EH (cell line): ENCODE measurements around the gene TENM4.
A peak's percentile ranks its signal among the peaks of the same experiment; 100 is the strongest.

Source experiments
- DNase-seq: peaks from one replicate; pipeline ENCODE4 v3.0.0-alpha.2; 2015; ENCODE audit warnings: low read depth

TENM4 gene

DNA sequence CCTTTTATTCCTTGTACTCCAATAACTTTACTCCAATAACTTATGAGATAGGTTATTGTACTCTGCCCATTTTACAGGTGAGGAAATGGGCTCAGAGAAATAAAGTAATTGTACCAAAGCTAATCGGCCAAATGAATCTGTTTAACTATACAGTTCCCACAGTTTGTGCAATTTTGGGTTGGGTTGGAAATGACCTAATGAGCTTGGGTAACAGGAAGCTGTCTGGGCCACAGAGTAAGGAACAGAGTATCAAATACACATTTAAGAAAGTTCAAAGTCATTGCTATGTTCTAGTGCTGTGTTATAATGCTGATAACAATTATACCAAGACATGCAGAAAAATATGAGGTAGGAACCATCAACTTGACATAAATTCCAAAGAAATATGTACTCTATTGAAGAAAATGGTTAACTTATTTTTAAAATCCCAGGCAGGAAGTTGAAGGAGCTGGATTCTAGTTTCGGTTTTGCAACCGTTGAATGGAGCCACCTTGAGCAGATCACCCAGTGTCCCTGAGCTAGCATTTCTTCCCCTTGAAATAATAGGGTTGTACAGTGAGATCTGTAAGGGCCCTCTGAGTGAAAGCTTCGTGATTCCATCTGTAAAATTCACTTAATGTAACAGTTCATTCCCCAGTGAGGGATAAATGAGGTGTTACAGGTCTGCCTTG, 505.3 kb downstream of the TENM4 start:
- no peak for DNase-seq

DNA sequence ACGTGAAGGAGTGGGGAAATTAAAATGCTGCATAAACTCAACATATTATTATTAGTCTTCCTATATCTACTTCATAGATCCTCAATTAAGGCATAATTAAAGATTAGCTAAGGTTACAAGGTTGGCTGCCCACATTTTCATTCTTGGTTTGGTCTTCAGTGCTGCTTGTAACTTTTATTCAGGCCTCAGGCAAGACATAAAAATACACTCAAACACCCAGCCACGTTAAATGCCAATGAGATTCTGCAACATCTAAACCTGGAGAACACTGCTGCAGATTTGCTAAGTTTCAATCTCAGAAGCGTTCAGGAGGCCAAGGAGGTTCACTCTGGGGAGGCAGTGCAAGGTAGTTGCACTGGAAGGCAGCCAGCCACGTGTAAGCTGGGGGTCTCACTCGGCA, 507.5 kb downstream of the TENM4 start:
- no peak for DNase-seq

DNA sequence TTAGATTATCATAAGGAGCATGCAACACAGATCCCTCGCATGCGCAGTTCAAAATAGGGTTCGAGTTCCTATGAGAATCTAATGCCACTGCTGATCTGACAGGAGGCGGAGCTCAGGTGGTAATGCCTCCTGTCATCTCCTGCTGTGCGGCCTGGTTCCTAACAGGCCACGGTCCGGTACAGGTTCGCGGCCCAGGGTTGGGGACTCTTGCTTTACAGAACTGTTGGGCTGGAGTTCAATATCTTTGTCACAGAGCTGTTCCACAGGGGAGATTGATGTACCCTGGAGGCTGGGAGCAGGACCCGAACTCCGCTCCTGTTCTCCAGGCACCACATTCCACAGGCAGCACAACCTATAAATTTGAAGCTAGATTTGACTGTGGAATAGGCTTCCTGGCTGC, 508.1 kb downstream of the TENM4 start:
- DNase-seq: no peak

DNA sequence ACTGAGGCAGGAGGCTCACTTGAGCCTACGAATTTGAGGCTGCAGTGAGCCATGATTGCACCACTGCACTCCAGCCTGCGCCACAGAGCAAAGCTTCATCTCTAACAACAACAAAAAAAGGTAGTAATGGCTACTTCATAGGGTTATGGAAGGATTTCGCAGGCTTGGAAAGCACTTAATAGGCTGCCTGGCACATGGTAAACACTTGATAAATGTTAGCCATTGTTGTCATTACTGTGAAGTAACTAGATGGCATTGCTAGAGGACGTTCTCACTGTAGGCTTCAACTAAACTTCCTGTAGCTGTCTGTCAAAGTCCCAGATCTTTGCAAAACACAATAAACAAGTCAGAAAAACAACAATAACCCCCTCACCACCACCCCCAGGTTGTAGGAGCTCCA, 508.9 kb downstream of the TENM4 start:
- no peak for DNase-seq

DNA sequence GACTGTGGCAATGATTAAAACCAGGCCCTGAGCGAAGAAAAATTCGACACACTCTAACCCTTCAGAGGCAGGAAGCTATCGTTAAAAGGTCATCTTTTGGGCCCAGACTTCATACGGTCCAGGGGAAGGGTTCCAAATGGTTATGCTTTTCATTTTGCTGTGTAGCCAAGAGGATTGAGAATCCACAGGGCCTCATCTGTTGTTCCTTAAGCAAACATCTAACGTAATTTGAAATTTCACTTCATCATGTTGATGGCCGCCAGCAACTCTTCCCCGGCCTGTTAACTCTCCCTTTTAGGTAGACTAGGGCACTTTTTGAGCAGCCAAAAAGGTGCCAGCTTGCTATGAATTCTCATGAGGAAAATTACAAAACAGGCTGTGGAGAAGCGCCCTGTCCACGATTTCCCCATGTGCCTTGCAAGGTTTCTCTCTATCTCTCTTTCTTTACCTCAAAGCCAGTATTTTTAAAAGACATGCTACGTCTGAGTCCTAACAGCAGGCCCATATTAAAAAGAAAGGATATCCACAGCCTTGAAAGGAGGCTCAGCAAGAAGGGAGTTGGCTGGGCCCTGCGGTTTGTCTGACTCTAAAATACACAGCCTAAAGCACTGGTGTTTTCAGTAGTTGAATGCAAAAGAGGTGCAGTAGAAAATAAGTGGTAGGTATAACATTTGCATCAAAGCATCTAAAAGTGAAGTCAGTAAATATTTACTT, 509.9 kb downstream of the TENM4 start:
- DNase-seq: no peak

DNA sequence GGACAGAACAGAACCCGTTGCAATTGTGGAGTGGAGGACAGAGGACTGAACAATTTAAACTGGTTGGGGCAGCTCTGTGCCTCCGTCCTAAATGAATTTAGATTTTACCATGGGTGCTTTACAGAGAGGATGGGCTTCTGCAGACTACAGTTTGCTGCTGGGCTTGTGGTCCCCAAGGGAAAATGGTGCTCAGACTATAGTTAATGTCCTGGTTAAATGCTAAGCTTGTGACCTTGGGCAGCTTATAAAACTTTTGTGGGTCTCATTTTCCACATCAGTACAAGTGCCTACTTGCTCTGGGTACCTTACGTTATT, 511.0 kb downstream of the TENM4 start:
- DNase-seq: no peak

DNA sequence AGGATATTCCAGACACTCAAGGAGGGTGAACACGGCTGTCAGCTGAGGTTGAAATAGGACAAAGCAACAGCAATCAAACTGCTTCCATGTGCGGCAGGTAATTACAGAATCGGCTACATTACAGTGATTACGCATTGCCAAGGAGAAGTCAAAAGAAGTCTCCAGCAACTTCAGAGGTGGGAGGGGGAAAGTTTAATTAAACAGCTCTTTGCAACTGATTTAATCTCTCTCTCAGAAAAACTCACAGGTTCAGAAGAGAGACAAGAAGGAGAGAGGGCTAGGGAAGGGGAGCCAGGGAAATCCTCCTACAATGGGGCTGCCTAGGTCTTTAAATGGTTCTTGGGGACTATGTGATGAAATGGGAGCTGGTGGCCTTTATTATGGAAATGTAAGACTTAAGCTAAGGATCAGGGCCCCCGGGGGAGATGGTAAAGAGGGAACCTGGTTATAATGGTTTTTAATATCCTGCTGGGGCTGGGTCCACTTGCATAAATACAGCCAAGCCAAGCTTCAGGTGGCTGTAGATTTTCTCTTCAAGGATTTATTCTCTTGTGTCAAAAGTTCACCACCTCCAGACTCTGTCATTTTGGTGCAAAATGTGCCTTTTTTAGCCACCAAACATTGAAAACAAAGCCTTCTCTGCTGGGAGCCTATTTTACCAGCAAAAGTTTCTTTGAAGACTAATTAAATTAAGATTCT, 511.5 kb downstream of the TENM4 start:
- DNase-seq: no peak

DNA sequence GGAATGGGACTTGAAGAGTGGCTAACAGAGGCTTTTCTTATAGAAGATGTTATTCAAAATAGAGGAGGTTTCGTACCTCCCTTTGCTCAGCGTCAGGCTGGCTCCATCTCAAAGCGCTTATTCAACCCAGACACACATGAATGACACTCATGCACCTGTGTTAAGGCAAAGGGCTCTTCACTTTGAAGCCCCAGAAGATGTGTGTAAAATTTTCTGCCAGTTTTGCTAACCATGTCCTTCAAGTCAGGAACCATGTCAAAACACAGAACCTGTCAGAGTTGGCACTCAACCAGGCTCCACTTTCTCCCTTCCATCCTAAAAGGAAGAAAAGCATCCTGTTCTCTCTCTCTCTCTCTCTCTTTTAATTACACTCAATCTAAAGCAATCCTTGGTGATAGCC, 513.3 kb downstream of the TENM4 start:
- DNase-seq: no peak

DNA sequence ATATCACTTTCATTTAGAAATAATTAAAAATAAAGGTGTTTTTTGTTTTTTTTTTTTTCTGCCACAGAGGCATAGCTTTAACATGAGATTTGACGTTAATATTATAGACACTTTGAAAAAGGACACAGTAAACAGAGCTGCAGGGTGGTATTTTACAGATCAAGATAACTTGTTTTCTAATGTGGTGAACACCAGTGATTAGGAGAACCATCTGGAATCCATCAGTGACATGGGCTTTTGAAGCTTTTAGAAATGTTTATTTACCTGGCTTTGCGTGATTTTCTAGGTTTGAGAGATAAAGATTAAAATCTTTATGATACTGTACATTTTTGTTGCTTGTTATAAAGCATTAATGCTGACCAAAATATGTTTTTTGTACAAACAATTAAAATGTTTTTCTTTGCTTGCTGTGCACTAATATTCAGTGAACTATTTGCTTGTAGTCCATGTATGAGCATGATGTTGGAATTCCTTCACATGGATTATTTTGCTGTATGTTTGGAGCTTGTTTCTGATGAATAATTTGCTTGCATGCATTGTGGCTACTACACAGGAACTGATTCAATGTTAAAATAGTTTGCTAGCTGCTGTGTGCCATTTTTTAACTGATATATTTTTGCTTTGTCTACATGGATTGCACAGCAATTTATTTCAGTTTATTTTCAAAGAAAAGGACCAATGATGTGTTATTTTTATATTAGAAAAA, 514.0 kb downstream of the TENM4 start:
- DNase-seq: peak; percentile 5

DNA sequence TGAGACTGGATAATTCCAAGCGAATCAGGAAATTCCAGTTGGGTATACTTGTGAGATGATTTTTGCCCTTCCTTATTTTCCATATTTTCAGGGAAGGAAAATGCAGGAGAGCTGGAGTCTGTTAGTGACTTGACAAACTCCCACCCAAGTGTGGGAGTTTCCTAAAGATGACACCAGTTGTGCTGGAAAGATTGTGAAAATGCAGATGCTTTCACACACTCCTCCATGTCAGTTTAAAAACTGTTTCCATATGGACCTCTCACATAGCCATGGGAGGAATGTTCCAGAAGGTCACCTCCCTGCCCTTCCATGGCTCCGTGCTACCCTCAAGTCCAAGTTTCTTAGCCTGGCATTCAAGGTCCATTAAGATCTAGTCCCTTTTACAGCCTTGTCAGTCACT, 515.4 kb downstream of the TENM4 start:
- no peak for DNase-seq

DNA sequence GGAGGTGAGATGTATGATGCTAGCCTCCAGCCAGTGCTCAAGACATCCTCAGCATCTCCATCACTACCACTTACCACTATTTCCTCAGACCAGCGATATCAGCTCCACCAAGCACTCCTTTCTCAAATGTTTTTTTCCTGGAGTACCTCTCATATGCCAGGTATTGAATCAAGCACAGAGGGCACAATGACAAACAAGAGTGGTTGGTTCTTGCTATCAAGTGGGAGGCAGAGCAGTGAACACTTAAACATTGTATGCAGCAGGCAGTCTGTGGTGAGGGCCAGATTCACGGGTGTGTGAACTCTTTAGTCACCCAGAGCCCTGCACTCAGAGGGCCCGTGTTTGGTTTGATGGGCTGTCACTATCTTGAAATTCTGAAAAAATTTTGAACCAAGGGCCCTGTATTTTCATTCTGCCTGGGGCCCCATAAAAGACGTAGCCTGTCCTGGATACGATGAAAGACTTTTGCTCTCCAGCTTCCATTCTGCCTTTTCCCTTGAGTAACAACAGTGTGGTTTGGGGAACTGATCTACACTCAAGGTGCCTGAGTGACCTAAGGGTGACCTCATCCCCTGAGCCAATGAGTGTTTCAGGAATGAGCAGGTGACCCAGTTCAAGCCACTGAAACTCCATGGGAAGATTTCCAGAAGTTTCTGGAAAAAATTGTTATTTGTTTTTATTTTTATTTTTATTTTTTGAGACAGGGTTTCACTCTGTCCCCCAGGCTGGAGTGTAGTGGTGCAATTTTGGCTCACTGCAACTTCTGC, 517.8 kb downstream of the TENM4 start:
- no peak for DNase-seq

DNA sequence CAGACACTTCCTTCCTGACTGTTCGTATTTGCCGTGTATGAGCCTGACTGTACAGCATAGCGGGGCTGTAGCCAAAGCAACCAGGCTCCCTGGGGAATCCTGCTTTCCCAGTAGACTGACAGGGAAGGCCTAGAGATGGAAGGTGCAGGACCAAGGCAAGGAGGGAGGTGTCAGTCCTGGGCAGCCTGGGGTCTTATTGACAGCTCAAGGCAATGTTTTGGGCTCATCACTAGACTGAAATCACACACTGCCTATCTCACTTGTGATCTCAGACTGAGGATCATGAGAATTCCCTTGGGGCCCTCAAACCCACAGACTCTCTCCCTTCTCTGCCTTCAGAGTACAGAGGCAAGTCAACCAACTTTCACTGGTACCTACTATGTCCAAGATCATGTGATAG, 519.3 kb downstream of the TENM4 start:
- DNase-seq: no peak

DNA sequence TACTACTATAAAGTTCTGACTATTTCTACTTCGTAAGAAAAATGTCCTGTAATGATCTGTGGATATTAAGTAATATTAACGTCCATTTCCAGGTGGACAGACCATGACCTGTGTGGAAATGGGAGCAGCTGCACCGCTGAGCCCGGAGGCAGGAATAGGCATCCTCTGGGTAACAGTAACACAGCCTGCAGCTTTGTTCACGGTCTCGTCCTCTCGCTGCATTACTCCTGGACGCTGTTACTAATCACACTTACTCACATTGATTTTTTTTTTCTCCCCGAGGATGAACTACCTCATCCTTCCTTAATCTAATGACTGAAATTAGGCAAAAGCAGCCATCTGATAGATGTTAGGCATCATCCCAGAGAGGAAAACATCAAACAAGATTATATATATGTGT, 520.5 kb downstream of the TENM4 start:
- no peak for DNase-seq

DNA sequence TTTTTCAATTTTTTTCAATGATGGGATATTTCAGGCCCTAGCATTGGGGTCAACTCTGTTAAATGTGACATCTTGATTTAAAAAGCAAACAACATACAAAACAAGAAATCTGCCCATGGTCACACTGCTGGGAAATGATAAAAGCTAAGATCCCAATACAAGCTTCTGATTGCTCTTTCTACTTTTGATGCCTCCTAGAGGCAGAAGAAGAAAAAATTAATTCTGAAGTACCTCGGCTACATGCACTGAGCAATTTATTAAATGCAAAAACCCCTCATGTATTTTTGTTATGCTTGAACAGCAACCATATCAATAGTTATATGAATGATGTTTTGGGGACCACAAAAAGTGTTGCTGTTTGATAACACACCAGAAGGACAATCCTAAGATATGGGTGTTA, 524.1 kb downstream of the TENM4 start:
- DNase-seq: peak; percentile 8

DNA sequence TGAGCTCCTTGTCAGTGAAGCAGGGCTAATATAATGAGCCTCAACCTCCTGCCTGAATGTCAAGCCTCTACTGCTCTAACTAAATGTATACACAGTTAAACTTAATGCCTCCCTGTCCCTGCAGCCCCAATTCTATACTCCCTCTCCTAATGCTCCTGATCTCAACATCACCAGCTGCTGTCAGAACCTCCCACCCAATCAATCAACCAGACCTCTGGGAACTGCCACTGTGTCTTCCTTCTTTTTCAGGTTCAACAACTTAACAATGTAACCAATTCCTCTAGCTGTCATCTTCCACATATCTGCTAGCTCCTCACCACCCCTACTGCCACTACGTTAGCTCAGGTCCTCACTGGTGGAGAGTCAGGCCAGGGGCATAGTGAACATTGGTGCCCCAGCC, 526.3 kb downstream of the TENM4 start:
- DNase-seq: no peak

DNA sequence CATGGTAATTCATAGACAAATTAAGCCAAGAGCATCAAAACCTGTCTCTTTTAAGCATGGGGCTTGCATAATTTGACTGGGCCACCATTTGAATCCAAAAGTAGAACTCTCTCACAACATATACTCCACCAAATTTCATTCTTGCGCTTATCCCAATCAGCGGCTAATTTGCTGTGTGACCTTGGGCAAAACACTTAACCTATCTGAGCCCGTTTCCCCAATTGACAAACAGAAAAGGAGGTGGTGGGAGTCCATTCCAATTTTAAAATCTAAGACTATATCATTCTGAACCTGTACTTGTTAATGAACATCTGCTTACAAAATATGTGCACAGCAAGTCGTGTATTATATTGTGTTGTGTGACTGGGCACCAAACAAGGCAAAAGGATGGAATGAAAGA, 528.1 kb downstream of the TENM4 start:
- DNase-seq: no peak

DNA sequence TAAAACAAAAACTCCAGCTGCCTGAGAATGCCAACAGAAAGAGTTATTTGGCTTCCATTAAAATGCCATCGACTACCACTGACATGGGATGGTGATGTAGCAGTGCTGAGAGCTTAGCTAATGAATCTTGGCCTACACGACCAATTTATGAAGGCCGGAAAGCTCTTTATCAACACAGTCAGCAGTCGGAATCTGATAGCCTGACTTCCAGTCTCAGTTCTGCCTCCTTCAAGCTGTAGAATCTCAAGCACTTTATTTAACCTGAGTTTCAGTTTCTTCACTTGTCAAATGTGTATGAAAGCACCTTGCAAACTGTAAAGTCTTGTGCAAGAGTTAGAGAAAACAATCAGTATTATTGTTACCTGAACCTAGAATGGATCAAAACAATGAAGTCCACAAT, 530.5 kb downstream of the TENM4 start:
- no peak for DNase-seq

DNA sequence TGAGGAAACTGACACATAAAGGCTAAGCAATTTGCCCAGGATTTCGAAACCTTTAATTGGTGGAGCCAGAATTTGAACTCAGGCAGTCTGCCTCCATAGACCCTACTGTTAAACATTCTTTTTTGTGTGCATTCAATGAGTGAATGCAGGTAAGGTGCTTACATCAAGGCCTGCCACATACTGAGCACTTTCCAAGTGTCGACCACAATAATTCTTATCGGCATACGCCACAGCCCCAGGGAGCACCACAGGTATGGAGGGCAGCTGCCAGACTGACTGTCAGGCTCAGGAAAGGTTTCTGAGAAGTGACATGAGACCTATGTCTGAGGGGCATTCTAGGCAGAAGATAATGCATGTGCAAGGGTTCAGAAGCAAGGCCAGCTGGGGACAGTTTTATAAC, 531.4 kb downstream of the TENM4 start:
- no peak for DNase-seq

DNA sequence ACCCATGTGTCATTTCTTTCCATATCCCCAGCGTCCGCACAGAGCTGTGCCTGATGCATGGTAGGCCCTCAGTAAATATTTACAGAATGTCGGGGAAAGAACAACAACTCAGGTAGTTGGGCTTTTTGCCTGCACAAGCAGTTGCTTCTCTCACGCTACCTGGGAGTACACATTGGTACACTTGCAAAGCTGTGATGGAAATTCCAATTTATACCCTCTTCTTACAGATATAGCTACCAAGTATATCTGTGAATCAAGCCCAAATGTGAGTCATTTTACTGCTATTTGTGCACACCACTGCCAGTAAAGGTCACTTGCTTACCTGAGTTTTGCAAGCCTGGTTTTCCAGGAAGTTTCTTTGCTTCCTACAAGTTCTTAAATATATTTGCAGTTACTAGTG, 533.2 kb downstream of the TENM4 start:
- DNase-seq: no peak

DNA sequence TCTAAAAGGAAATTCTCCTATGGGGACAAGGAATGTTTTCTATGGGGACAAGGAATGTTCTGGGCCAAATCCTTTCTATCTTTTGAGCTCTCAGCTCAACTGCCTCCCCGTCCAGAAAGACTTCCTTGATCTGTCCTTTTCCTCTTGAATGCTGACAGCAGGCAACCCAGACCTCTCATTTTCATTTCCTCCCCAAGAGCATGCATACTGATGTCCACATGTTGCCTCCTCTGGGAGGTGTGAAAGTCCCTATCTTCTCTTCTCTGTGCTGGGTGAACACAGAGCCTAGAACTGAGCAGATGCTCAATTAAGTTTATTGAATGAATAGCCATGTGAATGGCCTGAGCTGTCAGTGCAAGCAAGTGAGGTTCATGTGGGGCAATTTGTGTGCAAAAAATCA, 534.3 kb downstream of the TENM4 start:
- DNase-seq: no peak

DNA sequence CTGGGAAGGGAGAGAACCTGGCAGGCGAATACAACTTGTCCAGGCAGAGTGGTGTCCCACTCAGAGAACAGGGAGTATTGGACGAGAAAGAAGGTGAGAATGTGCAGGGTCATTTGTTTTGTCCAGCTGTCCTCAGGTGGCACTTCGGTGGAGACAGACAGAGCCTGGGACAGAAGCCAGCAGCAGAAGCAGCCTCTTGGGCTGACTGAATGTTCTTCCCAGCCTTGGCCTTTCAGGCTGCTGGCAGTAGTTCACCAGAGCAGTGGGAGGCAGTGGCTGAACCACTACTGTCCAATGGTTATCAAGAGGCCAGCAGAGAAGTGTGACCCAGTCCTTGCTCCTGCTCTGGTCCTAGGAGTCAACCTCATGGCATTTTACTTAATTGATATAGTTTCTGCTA, 535.1 kb downstream of the TENM4 start:
- DNase-seq: no peak

DNA sequence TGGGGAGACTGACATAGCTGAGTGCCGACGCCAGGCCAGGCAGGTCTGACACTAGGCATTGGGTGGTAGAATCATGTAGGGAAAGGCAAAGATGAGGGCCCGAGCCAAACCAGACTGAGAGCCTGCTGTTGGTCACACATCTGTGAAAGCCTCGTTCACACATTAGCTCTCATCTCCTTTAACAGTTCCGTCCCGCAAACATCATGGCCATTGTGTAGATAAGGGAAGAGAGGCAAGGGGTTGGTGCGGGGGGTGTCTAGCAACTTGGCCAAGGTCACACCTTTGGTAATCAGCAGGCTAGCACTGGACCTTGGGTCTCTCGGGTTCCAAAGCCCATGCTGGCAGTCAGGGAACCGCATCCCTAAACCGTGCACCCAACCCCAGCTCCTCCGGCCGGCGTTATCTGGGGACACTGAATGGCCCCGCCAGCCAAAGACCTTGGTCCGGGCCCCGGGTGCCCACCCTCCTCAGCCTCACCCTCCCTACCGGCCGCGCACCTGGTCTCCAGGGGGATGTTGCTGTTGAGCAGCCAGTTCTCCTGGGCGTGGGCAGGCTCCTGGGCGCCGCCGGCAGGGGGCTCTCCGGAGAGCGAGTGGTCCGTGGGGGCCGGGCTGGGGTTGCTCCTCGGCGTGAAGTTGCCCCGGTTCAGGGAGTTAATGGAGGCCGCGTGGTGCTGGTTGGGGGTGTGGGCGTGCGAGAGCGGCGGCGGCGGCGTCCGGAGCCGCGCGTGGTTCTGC, 537.9 kb downstream of the TENM4 start:
- DNase-seq: no peak
